ENCODE results near the gene EIF4EBP2. TPM values are rescaled to one million over a fixed set of nuclear protein-coding genes. Genes with fewer than 3 reads are reported as not detected.

EIF4EBP2 gene
- polyA plus RNA-seq, 2 of the 4 experiments (the other 2 are of a cell fraction) = 13.0 to 15.4 TPM

DNA sequence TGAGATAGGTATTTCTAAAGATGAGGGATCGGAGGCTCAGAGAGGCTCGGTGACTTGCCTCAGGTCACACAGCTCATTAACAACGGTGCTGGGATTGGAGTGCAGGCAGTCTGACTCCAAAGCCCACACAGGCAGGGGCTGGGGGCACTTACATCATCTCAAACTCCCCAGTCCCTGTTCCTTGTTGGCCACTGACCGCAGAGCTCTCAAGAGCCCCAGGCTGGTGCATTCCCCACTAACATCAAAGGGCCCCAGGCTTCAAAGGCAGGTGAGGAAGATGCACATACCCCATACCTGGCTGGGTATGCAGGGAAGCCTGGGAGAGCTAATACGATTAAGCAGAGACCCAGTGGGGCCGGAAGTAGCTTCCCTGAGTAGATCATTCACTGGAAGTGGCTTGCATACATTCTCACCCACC lies 51.3 kb downstream of the EIF4EBP2 start:
- Histone ChIP-seq H3K9me3 (no peaks in the 10 kb centered on the region), H3K4me3 (no peak overlapping the region), H3K4me1 (no peaks in the 10 kb centered on the region), H3K27ac (no peak overlapping the region), H3K4me2 (no peak overlapping the region)
- TF ChIP-seq KDM5A (IDR thresholded peaks at IDR 0.05) (no peak), CEBPB (IDR thresholded peaks at IDR 0.05) (no peak)
- 83% methylated on average over 6 of the region's 6 CpGs for WGBS (ENCODE audit: missing lambda C conversion rate)
- ChIA-PET CTCF (interaction anchor here (0.9 to 19.9 kb wide), 4 partner anchors 7 to 448 kb away, joined by 3 to 376 read pairs (median 45); no protein-coding TSS in a partner anchor), POLR2A (no interaction called here)
- ATAC-seq = no peak
- no peak for FAIRE-seq
- DNase-seq (ENCODE audit: low read depth in 1 of 2, low spot score in 1 of 2) = no peak

DNA sequence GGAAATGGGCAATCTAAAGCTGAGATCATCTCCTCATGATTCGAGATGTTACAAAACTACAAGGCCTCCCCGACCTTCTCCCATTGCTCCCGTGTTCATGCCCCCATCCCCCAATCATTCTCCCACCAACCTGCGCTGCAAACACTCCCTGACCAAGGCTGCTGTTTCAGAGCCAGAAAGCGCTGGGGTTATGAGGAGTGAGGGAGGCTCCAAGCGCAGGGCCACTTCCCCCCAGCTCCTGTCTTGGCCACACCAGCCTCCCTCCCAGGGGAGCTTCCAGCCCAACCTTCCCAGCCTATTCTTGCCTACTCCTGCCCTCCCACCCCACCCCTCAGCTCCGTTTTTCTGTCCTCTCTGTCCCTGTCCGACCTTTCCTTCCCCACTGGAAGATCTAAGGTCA lies 52.2 kb downstream of the EIF4EBP2 start:
- POLR2A ChIA-PET = no interaction called here
- FAIRE-seq = no peak

More for the DNA sequence above, 52.2 kb downstream of the EIF4EBP2 start:
- Histone ChIP-seq H3K27ac (no peak overlapping the region), H3K4me3 (no peak overlapping the region), H3K4me2 (no peak overlapping the region), H3K9me3 (no peaks in the 10 kb centered on the region), H3K4me1 (no peaks in the 10 kb centered on the region)
- DNase-seq (ENCODE audit: low read depth in 1 of 2, low spot score in 1 of 2) (no peak), ATAC-seq (no peak)
- WGBS (ENCODE audit: missing lambda C conversion rate) = 54% methylated on average over 8 of the region's 8 CpGs
- CTCF ChIA-PET = interaction anchor here (0.9 to 19.9 kb wide), 2 partner anchors 77 to 447 kb away, joined by 3 to 376 read pairs; no protein-coding TSS in a partner anchor
- TF ChIP-seq TFCP2L1 (CRISPR knock-in tag; IDR thresholded peaks at IDR 0.05) (no peak), PBX3 (IDR thresholded peaks at IDR 0.05) (no peak), HDAC2 (IDR thresholded peaks at IDR 0.05) (no peak), REST (IDR thresholded peaks at IDR 0.05) (no peak), CHD4 (IDR thresholded peaks at IDR 0.05; ENCODE audit: borderline replicate concordance) (no peak), POLR2A (IDR thresholded peaks at IDR 0.05; ENCODE audit: low read length) (no peak), USF2 (IDR thresholded peaks at IDR 0.05) (no peak), ZC3H11A (IDR thresholded peaks at IDR 0.05) (no peak), HEYL (CRISPR knock-in tag; IDR thresholded peaks at IDR 0.05) (no peak), SREBF2 (IDR thresholded peaks at IDR 0.05) (no peak), FOSL2 (IDR thresholded peaks at IDR 0.05) (no peak), FOSL2 (CRISPR knock-in tag; IDR thresholded peaks at IDR 0.05) (no peak), ZNF302 (CRISPR knock-in tag; IDR thresholded peaks at IDR 0.05) (no peak)
- TF ChIP-seq, protein P1, sequence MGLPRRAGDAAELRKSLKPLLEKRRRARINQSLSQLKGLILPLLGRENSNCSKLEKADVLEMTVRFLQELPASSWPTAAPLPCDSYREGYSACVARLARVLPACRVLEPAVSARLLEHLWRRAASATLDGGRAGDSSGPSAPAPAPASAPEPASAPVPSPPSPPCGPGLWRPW (IDR thresholded peaks at IDR 0.05) = no peak
- TF ChIP-seq, protein P2, sequence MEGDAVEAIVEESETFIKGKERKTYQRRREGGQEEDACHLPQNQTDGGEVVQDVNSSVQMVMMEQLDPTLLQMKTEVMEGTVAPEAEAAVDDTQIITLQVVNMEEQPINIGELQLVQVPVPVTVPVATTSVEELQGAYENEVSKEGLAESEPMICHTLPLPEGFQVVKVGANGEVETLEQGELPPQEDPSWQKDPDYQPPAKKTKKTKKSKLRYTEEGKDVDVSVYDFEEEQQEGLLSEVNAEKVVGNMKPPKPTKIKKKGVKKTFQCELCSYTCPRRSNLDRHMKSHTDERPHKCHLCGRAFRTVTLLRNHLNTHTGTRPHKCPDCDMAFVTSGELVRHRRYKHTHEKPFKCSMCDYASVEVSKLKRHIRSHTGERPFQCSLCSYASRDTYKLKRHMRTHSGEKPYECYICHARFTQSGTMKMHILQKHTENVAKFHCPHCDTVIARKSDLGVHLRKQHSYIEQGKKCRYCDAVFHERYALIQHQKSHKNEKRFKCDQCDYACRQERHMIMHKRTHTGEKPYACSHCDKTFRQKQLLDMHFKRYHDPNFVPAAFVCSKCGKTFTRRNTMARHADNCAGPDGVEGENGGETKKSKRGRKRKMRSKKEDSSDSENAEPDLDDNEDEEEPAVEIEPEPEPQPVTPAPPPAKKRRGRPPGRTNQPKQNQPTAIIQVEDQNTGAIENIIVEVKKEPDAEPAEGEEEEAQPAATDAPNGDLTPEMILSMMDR (IDR thresholded peaks at IDR 0.05) = no peak
